ENCODE data around the gene MITD1.

DNA sequence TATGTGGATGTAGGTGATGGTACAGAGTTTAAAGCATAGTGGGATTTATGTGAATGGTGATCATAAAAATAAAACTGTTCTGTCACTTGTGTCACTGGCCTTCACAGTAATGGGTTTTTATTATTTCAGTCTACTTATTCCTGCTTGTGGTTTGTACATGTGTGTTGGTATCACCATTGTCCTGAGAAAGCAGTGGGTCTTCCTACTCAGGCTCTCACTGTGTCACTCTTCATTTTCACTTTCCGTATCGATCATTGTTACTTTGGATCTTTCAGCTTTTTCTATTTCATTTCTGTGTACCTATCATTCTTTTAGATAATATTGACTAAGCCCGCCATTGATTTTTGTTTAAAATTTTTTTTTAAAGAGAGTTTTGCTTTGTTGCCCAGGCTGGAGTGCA is 7.5 kb upstream of the MITD1 start:
- TF ChIP-seq, protein P1, sequence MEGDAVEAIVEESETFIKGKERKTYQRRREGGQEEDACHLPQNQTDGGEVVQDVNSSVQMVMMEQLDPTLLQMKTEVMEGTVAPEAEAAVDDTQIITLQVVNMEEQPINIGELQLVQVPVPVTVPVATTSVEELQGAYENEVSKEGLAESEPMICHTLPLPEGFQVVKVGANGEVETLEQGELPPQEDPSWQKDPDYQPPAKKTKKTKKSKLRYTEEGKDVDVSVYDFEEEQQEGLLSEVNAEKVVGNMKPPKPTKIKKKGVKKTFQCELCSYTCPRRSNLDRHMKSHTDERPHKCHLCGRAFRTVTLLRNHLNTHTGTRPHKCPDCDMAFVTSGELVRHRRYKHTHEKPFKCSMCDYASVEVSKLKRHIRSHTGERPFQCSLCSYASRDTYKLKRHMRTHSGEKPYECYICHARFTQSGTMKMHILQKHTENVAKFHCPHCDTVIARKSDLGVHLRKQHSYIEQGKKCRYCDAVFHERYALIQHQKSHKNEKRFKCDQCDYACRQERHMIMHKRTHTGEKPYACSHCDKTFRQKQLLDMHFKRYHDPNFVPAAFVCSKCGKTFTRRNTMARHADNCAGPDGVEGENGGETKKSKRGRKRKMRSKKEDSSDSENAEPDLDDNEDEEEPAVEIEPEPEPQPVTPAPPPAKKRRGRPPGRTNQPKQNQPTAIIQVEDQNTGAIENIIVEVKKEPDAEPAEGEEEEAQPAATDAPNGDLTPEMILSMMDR (IDR thresholded peaks at IDR 0.05; ENCODE audit: insufficient read depth, low read length) = no peak
- TF ChIP-seq POLR2AphosphoS5 (IDR thresholded peaks at IDR 0.05; ENCODE audit: low read depth) (no peak), SPI1 (IDR thresholded peaks at IDR 0.05; ENCODE audit: borderline replicate concordance, low read depth) (no peak), GABPA (IDR thresholded peaks at IDR 0.05; ENCODE audit: low read depth) (no peak)
- TF ChIP-seq, protein P2, sequence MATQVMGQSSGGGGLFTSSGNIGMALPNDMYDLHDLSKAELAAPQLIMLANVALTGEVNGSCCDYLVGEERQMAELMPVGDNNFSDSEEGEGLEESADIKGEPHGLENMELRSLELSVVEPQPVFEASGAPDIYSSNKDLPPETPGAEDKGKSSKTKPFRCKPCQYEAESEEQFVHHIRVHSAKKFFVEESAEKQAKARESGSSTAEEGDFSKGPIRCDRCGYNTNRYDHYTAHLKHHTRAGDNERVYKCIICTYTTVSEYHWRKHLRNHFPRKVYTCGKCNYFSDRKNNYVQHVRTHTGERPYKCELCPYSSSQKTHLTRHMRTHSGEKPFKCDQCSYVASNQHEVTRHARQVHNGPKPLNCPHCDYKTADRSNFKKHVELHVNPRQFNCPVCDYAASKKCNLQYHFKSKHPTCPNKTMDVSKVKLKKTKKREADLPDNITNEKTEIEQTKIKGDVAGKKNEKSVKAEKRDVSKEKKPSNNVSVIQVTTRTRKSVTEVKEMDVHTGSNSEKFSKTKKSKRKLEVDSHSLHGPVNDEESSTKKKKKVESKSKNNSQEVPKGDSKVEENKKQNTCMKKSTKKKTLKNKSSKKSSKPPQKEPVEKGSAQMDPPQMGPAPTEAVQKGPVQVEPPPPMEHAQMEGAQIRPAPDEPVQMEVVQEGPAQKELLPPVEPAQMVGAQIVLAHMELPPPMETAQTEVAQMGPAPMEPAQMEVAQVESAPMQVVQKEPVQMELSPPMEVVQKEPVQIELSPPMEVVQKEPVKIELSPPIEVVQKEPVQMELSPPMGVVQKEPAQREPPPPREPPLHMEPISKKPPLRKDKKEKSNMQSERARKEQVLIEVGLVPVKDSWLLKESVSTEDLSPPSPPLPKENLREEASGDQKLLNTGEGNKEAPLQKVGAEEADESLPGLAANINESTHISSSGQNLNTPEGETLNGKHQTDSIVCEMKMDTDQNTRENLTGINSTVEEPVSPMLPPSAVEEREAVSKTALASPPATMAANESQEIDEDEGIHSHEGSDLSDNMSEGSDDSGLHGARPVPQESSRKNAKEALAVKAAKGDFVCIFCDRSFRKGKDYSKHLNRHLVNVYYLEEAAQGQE (IDR thresholded peaks at IDR 0.05; ENCODE audit: insufficient replicate concordance, low read depth) = no peak

All from HL-60 (cell line).